ENCODE measurements around the gene CXXC5. TPM values are rescaled to one million over a fixed set of nuclear protein-coding genes. Genes with fewer than 3 reads are reported as not detected.
A peak's percentile ranks its signal among the peaks of the same experiment; 100 is the strongest.

CXXC5 gene
- total and polyA plus RNA-seq, 8 donors: 18.3 to 101 (median 26.5) TPM

GRCh38 chr5:139692679-139693308 is 44.6 kb downstream of the CXXC5 start:
- intact Hi-C loops (cut with DNase I; ENCODE audit: low total_unique reads): loop anchor here (5.0 to 10.0 kb wide), 2 partner anchors 60 to 72 kb away; no protein-coding TSS in a partner anchor
- Histone ChIP-seq H3K4me1 (peaks cover 42 to 72% (median 54%) of the 10 kb centered on the region in 4 donors), H3K36me3 (no peaks in the 10 kb centered on the region), H3K9me3 (no peaks in the 10 kb centered on the region), H3K27me3 (peaks cover 0 to 15% (median 11%) of the 10 kb centered on the region in 3 donors), H3K27ac (no peak overlapping the region), H3K4me3 (no peak overlapping the region)
- TF ChIP-seq POLR2AphosphoS5 (IDR thresholded peaks at IDR 0.05) (no peak), POLR2A (IDR thresholded peaks at IDR 0.05) (no peak)
- WGBS, 5 donors: 64 to 81% (median 70%) methylated on average over 7 to 8 of the region's 8 CpGs
- peak in 1 of 2 donors; percentile 54 for DNase-seq

- WGBS, 5 donors: 69 to 91% (median 77%) methylated on average over 2 to 3 of the region's 3 CpGs
- DNase-seq: no peak
- Histone ChIP-seq H3K9me3 (no peaks in the 10 kb centered on the region), H3K27me3 (peaks cover 0 to 19% (median 11%) of the 10 kb centered on the region in 3 donors), H3K36me3 (no peaks in the 10 kb centered on the region), H3K4me3 (no peak overlapping the region), H3K27ac (peak overlapping the region in 1 of 5 donors; percentile 13), H3K4me1 (peaks cover 44 to 72% (median 57%) of the 10 kb centered on the region in 4 donors)
- TF ChIP-seq POLR2AphosphoS5 (IDR thresholded peaks at IDR 0.05): no peak
- no peak for TF ChIP-seq EP300 (IDR thresholded peaks at IDR 0.05)
- no peak for TF ChIP-seq CTCF (IDR thresholded peaks at IDR 0.05)
- intact Hi-C loops (cut with DNase I; ENCODE audit: low total_unique reads): loop anchor here (5.0 to 10.0 kb wide), 2 partner anchors 62 to 71 kb away; no protein-coding TSS in a partner anchor
These were observed 45.7 kb downstream of the CXXC5 start for GRCh38 chr5:139693676-139694364.

- DNase-seq: no peak
- no peaks in the 10 kb centered on the region for H3K9me3 ChIP-seq
- no peak overlapping the region for H3K27ac ChIP-seq
- peaks cover 0 to 19% (median 11%) of the 10 kb centered on the region in 3 donors for H3K27me3 ChIP-seq
- WGBS, 5 donors: 58 to 79% (median 76%) methylated on average over 1 of the region's 1 CpG
- H3K36me3 ChIP-seq: no peaks in the 10 kb centered on the region
- intact Hi-C loops (cut with DNase I; ENCODE audit: low total_unique reads): loop anchor here (5.0 to 10.0 kb wide), 2 partner anchors 62 to 70 kb away; no protein-coding TSS in a partner anchor
- peaks cover 37 to 72% (median 56%) of the 10 kb centered on the region in 4 donors for H3K4me1 ChIP-seq
- TF ChIP-seq POLR2AphosphoS5 (IDR thresholded peaks at IDR 0.05): no peak
- TF ChIP-seq POLR2A (IDR thresholded peaks at IDR 0.05): no peak
- no peak for TF ChIP-seq EP300 (IDR thresholded peaks at IDR 0.05)
- no peak for TF ChIP-seq CTCF (IDR thresholded peaks at IDR 0.05)
- H3K4me3 ChIP-seq: no peak overlapping the region
These were observed 46.5 kb downstream of the CXXC5 start for GRCh38 chr5:139694556-139695177.

GRCh38 chr5:139695178-139695573 is 47.0 kb downstream of the CXXC5 start:
- H3K36me3 ChIP-seq: no peaks in the 10 kb centered on the region
- WGBS, 5 donors: 81 to 90% (median 88%) methylated on average over 2 of the region's 2 CpGs
- peaks cover 32 to 68% (median 52%) of the 10 kb centered on the region in 4 donors for H3K4me1 ChIP-seq
- no peak overlapping the region for H3K4me3 ChIP-seq
- DNase-seq: no peak
- intact Hi-C loops (cut with DNase I; ENCODE audit: low total_unique reads): loop anchor here (10.0 kb wide), 1 partner anchor 70 kb away; no protein-coding TSS in a partner anchor
- peaks cover 0 to 19% (median 11%) of the 10 kb centered on the region in 3 donors for H3K27me3 ChIP-seq
- no peak overlapping the region for H3K27ac ChIP-seq
- TF ChIP-seq POLR2AphosphoS5 (IDR thresholded peaks at IDR 0.05): no peak
- TF ChIP-seq CTCF (IDR thresholded peaks at IDR 0.05): no peak
- TF ChIP-seq EP300 (IDR thresholded peaks at IDR 0.05): no peak
- TF ChIP-seq POLR2A (IDR thresholded peaks at IDR 0.05): no peak
- H3K9me3 ChIP-seq: no peaks in the 10 kb centered on the region
